Breast epithelium (tissue), 3 donors: Measurements from ENCODE around the gene CASKIN2.

ENCODE experiments used
- CTCF ChIP-seq, 3 donors: fragments of 450-650 bp; IDR thresholded peaks; one replicate each; pipeline ENCODE4 v1.5.1; 2016 to 2017; ENCODE audit warnings: antibody characterized with exemption in 3 of 3, mild to moderate bottlenecking in 3 of 3, moderate library complexity in 3 of 3
- POLR2A ChIP-seq: fragments of 450-650 bp; IDR thresholded peaks from one replicate; pipeline ENCODE4 v1.6.1; 2016; ENCODE audit warnings: antibody characterized with exemption, mild to moderate bottlenecking, moderate library complexity

GRCh38 chr17:75474736-75475135, 40.6 kb downstream of the CASKIN2 start:
- TF ChIP-seq CTCF (IDR thresholded peaks at IDR 0.05) (no peak), POLR2A (no peak)
